H1 (cell line): ENCODE measurements around the gene SLC24A4. TPM values are rescaled to one million over a fixed set of nuclear protein-coding genes. Genes with fewer than 3 reads are reported as not detected.
A peak's percentile ranks its signal among the peaks of the same experiment; 100 is the strongest.

Source experiments
- CTCF ChIA-PET: fragments of 300-600 bp; sonication (Branson Sonifier 250); formaldehyde crosslinking; loops from one replicate; lab custom pipeline; 2021; ENCODE audit not compliant: partially characterized antibody; lab: Charles Lee
- POLR2A ChIA-PET: fragments of 300-600 bp; sonication (Branson Sonifier 250); formaldehyde crosslinking; loops from one replicate; lab custom pipeline; 2021; ENCODE audit warnings: inconsistent platforms; ENCODE audit not compliant: partially characterized antibody; lab: Charles Lee
- DNase-seq, 2 experiments: peaks; one replicate each; pipeline versions ENCODE4 v3.0.0 to v3.0.0-alpha.2; 2010 to 2022; ENCODE audit warnings: low spot score in 2 of 2, low read depth in 1 of 2, mixed read lengths in 1 of 2
- FAIRE-seq: peaks from 2 replicates; lab custom pipeline; 2011; peaks lifted over from hg19 to GRCh38; lab: Jason Lieb, UNC
- H2AFZ ChIP-seq: 2 replicates; pipeline ENCODE4 v1.8.1; 2012; ENCODE audit warnings: low read length, inconsistent platforms
- H2AK5ac ChIP-seq: 2 replicates; pipeline ENCODE4 v1.6.1; 2013; ENCODE audit warnings: low read depth, low read length
- H2BK120ac ChIP-seq: replicated peaks from 2 replicates; pipeline ENCODE3; 2013; ENCODE audit warnings: low read depth, low read length, inconsistent platforms
- H2BK12ac ChIP-seq: 2 replicates; pipeline ENCODE4 v1.6.1; 2013; ENCODE audit warnings: low read depth, low read length
- H2BK15ac ChIP-seq: 2 replicates; pipeline ENCODE4 v1.6.1; 2013; ENCODE audit warnings: low read length
- H2BK20ac ChIP-seq: 2 replicates; pipeline ENCODE4 v1.6.1; 2013; ENCODE audit warnings: low read length
- H2BK5ac ChIP-seq: 2 replicates; pipeline ENCODE4 v1.6.1; 2013; ENCODE audit warnings: low read depth, low read length
- H3K14ac ChIP-seq: 2 replicates; pipeline ENCODE4 v1.6.1; 2013; ENCODE audit warnings: inconsistent platforms; ENCODE audit not compliant: insufficient read length
- H3K18ac ChIP-seq: 2 replicates; pipeline ENCODE4 v1.6.1; 2013; ENCODE audit warnings: low read length; ENCODE audit errors: extremely low read depth
- H3K23ac ChIP-seq: 2 replicates; pipeline ENCODE4 v1.6.1; 2013; ENCODE audit warnings: inconsistent platforms; ENCODE audit not compliant: insufficient read length
- H3K23me2 ChIP-seq: 2 replicates; pipeline ENCODE4 v1.6.1; 2013; ENCODE audit warnings: low read depth, low read length
- H3K27ac ChIP-seq: 2 replicates; pipeline ENCODE4 v1.6.1; 2011; ENCODE audit warnings: low read depth, low read length, inconsistent platforms
- H3K27me3 ChIP-seq, 4 experiments: replicated peaks in 1 of 4; 1 replicate in 1 of 4; 2 replicates in 3 of 4; pipeline versions ENCODE4 v1.6.1 to v1.8.1; 2011 to 2013; ENCODE audit warnings: low read length in 3 of 4, mild to moderate bottlenecking in 3 of 4, inconsistent platforms in 2 of 4, mixed read lengths in 2 of 4, moderate library complexity in 1 of 4; ENCODE audit not compliant: control insufficient read depth in 3 of 4, insufficient read depth in 3 of 4; ENCODE audit errors: extremely low read depth in 1 of 4
- H3K36me3 ChIP-seq, 4 experiments: 2 replicates each; pipeline versions ENCODE4 v1.6.1 to v1.8.1; 2011 to 2013; ENCODE audit warnings: mild to moderate bottlenecking in 4 of 4, low read length in 3 of 4, moderate library complexity in 2 of 4, control low read depth in 1 of 4, inconsistent platforms in 1 of 4; ENCODE audit not compliant: insufficient read depth in 4 of 4, control insufficient read depth in 2 of 4
- H3K4ac ChIP-seq: replicated peaks from 2 replicates; pipeline ENCODE3; 2013; ENCODE audit warnings: low read length, low read depth, mixed read lengths, inconsistent platforms; ENCODE audit not compliant: insufficient read length
- H3K4me1 ChIP-seq, 4 experiments: replicated peaks in 1 of 4; 1 replicate in 1 of 4; 2 replicates in 3 of 4; pipeline versions ENCODE4 v1.6.1 to v1.8.1; 2011 to 2013; ENCODE audit warnings: low read length in 3 of 4, inconsistent platforms in 2 of 4, mixed read lengths in 1 of 4; ENCODE audit not compliant: insufficient read depth in 4 of 4, control insufficient read depth in 3 of 4
- H3K4me2 ChIP-seq, 2 experiments: 2 replicates each; pipeline versions ENCODE4 v1.6.1 to v1.8.1; 2011 to 2013; ENCODE audit warnings: low read depth in 2 of 2, low read length in 2 of 2, control low read depth in 1 of 2, inconsistent platforms in 1 of 2, mild to moderate bottlenecking in 1 of 2; ENCODE audit not compliant: insufficient read depth in 1 of 2
- H3K4me3 ChIP-seq, 4 experiments: fragments of 200-600, 300-600 bp in 1 of 4; sonication (generic), shearing (Covaris generic), sonication (Bioruptor Twin) in 1 of 4; 2 replicates each; pipeline versions ENCODE4 v1.5.1 to v1.8.1; 2011 to 2016; ENCODE audit warnings: low read length in 4 of 4, low read depth in 3 of 4, control low read depth in 2 of 4, inconsistent platforms in 2 of 4, mild to moderate bottlenecking in 2 of 4, mixed read lengths in 1 of 4, moderate library complexity in 1 of 4; ENCODE audit not compliant: insufficient read depth in 2 of 4; ENCODE audit errors: extremely low read depth in 1 of 4
- H3K56ac ChIP-seq: replicated peaks from 2 replicates; pipeline ENCODE3; 2013; ENCODE audit warnings: low read depth, mild to moderate bottlenecking, mixed read lengths, low read length, inconsistent platforms; ENCODE audit not compliant: insufficient read length
- H3K79me1 ChIP-seq: 2 replicates; pipeline ENCODE4 v1.6.1; 2013; ENCODE audit warnings: low read depth, low read length, control low read depth
- H3K79me2 ChIP-seq, 2 experiments: 2 replicates each; pipeline versions ENCODE4 v1.6.1 to v1.8.1; 2012 to 2013; ENCODE audit warnings: low read length in 2 of 2, mild to moderate bottlenecking in 2 of 2, inconsistent platforms in 1 of 2; ENCODE audit not compliant: insufficient read depth in 2 of 2, control insufficient read depth in 1 of 2
- H3K9ac ChIP-seq, 4 experiments: replicated peaks in 1 of 4; 1 replicate in 1 of 4; 2 replicates in 3 of 4; pipeline versions ENCODE4 v1.6.1 to v1.8.1; 2011 to 2013; ENCODE audit warnings: low read depth in 3 of 4, low read length in 3 of 4, control low read depth in 2 of 4, mild to moderate bottlenecking in 2 of 4, moderate library complexity in 2 of 4, inconsistent platforms in 1 of 4; ENCODE audit errors: extremely low read depth in 1 of 4
- H3K9me3 ChIP-seq, 2 experiments: 2 replicates each; pipeline versions ENCODE4 v1.6.1 to v1.8.1; 2012 to 2013; ENCODE audit warnings: mild to moderate bottlenecking in 2 of 2, moderate library complexity in 2 of 2, control low read depth in 1 of 2, inconsistent platforms in 1 of 2, low read depth in 1 of 2, low read length in 1 of 2, mixed read lengths in 1 of 2; ENCODE audit not compliant: insufficient read depth in 2 of 2
- H4K20me1 ChIP-seq, 2 experiments: replicated peaks in 1 of 2; 2 replicates each; pipeline versions ENCODE3 to v1.8.1; 2011 to 2013; ENCODE audit warnings: inconsistent platforms in 2 of 2, low read length in 2 of 2, mild to moderate bottlenecking in 1 of 2; ENCODE audit not compliant: insufficient read depth in 2 of 2, control insufficient read depth in 1 of 2
- H4K5ac ChIP-seq: 2 replicates; pipeline ENCODE4 v1.6.1; 2013; ENCODE audit warnings: low read length, low read depth, mixed read lengths, inconsistent platforms; ENCODE audit not compliant: insufficient read length
- H4K8ac ChIP-seq: 2 replicates; pipeline ENCODE4 v1.8.0; 2013; ENCODE audit warnings: mild to moderate bottlenecking, moderate library complexity, low read length, inconsistent platforms; ENCODE audit not compliant: insufficient read depth; ENCODE audit errors: extremely low read depth
- H4K91ac ChIP-seq: replicated peaks from 2 replicates; pipeline ENCODE3; 2013; ENCODE audit warnings: low read length, mixed read lengths, inconsistent platforms; ENCODE audit not compliant: insufficient read length
- EP300 ChIP-seq, 2 experiments: IDR thresholded peaks; 1 replicate in 1 of 2; 2 replicates in 1 of 2; pipeline ENCODE4 v1.6.1; 2011 to 2012; ENCODE audit warnings: low read depth in 2 of 2, low read length in 2 of 2, mild to moderate bottlenecking in 2 of 2, borderline replicate concordance in 1 of 2, inconsistent platforms in 1 of 2, moderate library complexity in 1 of 2
- JUN ChIP-seq: IDR thresholded peaks from 2 replicates; pipeline ENCODE4 v1.6.1; 2011; ENCODE audit warnings: low read depth, mild to moderate bottlenecking, improper control_type of control experiment, low read length
- POLR2A ChIP-seq, 2 experiments: IDR thresholded peaks; 1 replicate in 1 of 2; 2 replicates in 1 of 2; pipeline ENCODE4 v1.6.1; 2011; ENCODE audit warnings: low read depth in 2 of 2, low read length in 2 of 2, mild to moderate bottlenecking in 2 of 2; ENCODE audit errors: control extremely low read depth in 1 of 2
- RXRA ChIP-seq: IDR thresholded peaks from 2 replicates; pipeline ENCODE4 v1.6.1; 2011; ENCODE audit warnings: low read depth, mild to moderate bottlenecking, low read length, moderate library complexity; ENCODE audit not compliant: insufficient read depth
- SIRT6 ChIP-seq: IDR thresholded peaks from one replicate; pipeline ENCODE4 v1.7.1; 2012; ENCODE audit warnings: low read length, inconsistent platforms
- TAF1 ChIP-seq: IDR thresholded peaks from 2 replicates; pipeline ENCODE4 v1.6.1; 2011; ENCODE audit warnings: mild to moderate bottlenecking, low read depth, low read length
- TAF7 ChIP-seq: optimal IDR thresholded peaks from 2 replicates; pipeline ENCODE3; 2011; ENCODE audit warnings: low read depth, mild to moderate bottlenecking, inconsistent platforms, low read length, moderate library complexity, borderline replicate concordance
- TCF12 ChIP-seq: IDR thresholded peaks from 2 replicates; pipeline ENCODE4 v1.6.1; 2011; ENCODE audit warnings: low read depth, mild to moderate bottlenecking, low read length
- WGBS, 2 experiments: shearing (Covaris generic) in 1 of 2; methylation state at CpG; one replicate each; pipeline versions ENCODE4 v1.1.6 to v1.1.7; 2013 to 2015; ENCODE audit warnings: low lambda C conversion rate in 2 of 2, mixed read lengths in 2 of 2, inconsistent platforms in 1 of 2, low coverage in 1 of 2, missing lambda C conversion rate in 1 of 2; ENCODE audit not compliant: insufficient replicate concordance in 2 of 2, insufficient coverage in 1 of 2, insufficient read length in 1 of 2; ENCODE audit errors: extremely low coverage in 1 of 2, missing lambda C conversion rate in 1 of 2; 5-methylcytosine and 5-hydroxymethylcytosine counted together
- polyA plus RNA-seq, 7 experiments: library from polyadenylated mRNA; depleted of rRNA in 3 of 7; stranded (reverse) in 5 of 7; unstranded in 2 of 7; fragments of >200 nt in 5 of 7; fragments of 200-250 nt in 2 of 7; gene quantifications; 1 replicate in 5 of 7; 2 replicates in 1 of 7; 4 replicates in 1 of 7; pipeline versions ENCODE4 v1.2.1 to v1.2.3, GENCODE V29; 2011 to 2013; ENCODE audit warnings: missing spikeins in 2 of 7, mixed read lengths in 2 of 7
- total RNA-seq: library from RNA; stranded (reverse); fragmentation: NEBNext Ultra II Directional; extraction: Animal tissue kit (Norgen Biotek cat#: 25700); gene quantifications from 2 replicates; pipeline ENCODE4 v1.2.1, GENCODE V29; 2021

SLC24A4 gene
- total and polyA plus RNA-seq, 2 of the 8 experiments (the other 6 are each of a cell fraction or from before 2014, with no cell fraction given) = 0.27 to 0.89 TPM

GRCh38 chr14:92484132-92484823 lies 161.3 kb downstream of the SLC24A4 start:
- no peak overlapping the region for H2BK15ac ChIP-seq

More at GRCh38 chr14:92484132-92484823, 161.3 kb downstream of the SLC24A4 start:
- Histone ChIP-seq H3K56ac (no peak overlapping the region), H3K79me2 (no peaks in the 10 kb centered on the region), H2BK120ac (no peak overlapping the region), H3K18ac (no peak overlapping the region), H3K79me1 (no peaks in the 10 kb centered on the region), H2AFZ (0 out of 2 replicates have a peak overlapping the region, but pooled peaks have one; percentile 59), H3K4me1 (peaks cover 0 to 8% (median 0%) of the 10 kb centered on the region in 4 experiments; a peak in 2 of 7 replicates), H4K91ac (no peak overlapping the region), H3K9ac (no peak overlapping the region), H3K4ac (no peak overlapping the region), H3K36me3 (no peaks in the 10 kb centered on the region), H3K23me2 (no peaks in the 10 kb centered on the region), H2AK5ac (no peak overlapping the region), H3K9me3 (no peaks in the 10 kb centered on the region), H2BK12ac (no peak overlapping the region), H3K27me3 (0 out of 7 replicates have a peak, but pooled peaks cover 0 to 2% (median 0%) of the 10 kb centered on the region in 4 experiments), H3K27ac (no peak overlapping the region), H2BK20ac (no peak overlapping the region), H3K23ac (no peak overlapping the region), H2BK5ac (no peak overlapping the region), H4K5ac (no peak overlapping the region), H3K14ac (no peak overlapping the region), H4K20me1 (no peaks in the 10 kb centered on the region), H3K4me3 (no peak overlapping the region), H4K8ac (no peak overlapping the region; the same call in 1 of the 2 replicates), H3K4me2 (no peak overlapping the region)
- TF ChIP-seq TAF1 (no peak), EP300 (IDR thresholded peaks at IDR 0.05; ENCODE audit: borderline replicate concordance in 1 of 2, low read depth in 2 of 2, low read length in 2 of 2) (no peak), SIRT6 (no peak), TAF7 (no peak), POLR2A (IDR thresholded peaks at IDR 0.05; ENCODE audit: control extremely low read depth in 1 of 2, low read depth in 2 of 2, low read length in 2 of 2) (no peak), TCF12 (no peak), JUN (no peak), RXRA (no peak)
- 91% methylated on average over 7 of the region's 7 CpGs; no CpG with 5 or more reads in 1 of the 2 experiments for WGBS, 2 experiments
- POLR2A ChIA-PET = interaction anchor here (0.6 kb wide), 1 partner anchor 34 kb away, joined by 3 read pairs; no protein-coding TSS in a partner anchor
- FAIRE-seq (no peak), DNase-seq (peak in 1 of 2 experiments; percentile 27)
- CTCF ChIA-PET = interaction anchor here (1.0 to 1.5 kb wide), 2 partner anchors 11 to 377 kb away, joined by 3 to 4 read pairs; no protein-coding TSS in a partner anchor
